ENCODE measurements around the gene CACNA1A.
"Not testable (repeated sequence)": the region's sequence is repeated elsewhere in the genome, so short reads cannot be mapped to it uniquely, and the experiment has no call there.

Gene CACNA1A

DNA sequence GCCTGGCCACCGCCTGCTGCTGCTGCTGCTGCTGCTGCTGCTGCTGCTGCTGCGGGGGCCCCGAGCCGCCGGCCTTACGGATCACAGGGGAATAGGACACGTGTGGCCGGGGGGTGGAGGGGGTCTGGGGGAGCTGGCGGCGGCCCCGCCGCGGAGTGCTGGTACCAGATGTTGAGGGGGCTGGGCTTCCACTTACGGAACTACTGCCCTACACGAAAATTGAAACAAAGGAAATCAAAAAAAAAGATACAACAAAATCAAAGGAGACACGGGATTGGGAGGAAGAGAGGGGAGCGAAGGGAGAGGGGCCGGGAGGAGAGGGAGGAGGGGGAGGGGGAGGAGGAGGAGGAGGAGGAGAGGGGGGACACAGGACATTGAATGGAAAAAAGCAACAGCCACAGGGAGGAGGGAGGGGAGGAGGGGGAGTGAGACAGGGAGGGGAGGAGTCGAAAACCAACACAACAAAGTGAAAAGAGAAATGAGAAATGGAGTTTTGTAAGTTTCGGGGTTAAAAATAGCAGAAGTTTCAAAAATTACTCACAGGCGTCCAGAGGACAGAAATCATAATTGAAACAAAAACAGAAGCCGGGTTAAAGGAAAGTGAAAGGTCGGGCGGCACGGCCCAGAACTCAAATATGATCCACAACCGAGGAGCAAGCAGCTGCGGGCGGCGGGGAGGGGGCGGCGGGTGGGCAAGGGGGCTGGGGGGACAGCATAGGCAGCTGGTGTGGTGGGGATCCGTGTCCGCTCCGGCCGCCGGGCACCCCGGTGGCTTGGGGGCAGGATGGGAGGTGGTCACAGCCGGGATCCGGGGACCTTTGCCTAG lies 298.2 kb downstream of the CACNA1A start:
- DNase-seq: peak in 6 of 56 donors; percentile 1 to 28 (median 4)

DNA sequence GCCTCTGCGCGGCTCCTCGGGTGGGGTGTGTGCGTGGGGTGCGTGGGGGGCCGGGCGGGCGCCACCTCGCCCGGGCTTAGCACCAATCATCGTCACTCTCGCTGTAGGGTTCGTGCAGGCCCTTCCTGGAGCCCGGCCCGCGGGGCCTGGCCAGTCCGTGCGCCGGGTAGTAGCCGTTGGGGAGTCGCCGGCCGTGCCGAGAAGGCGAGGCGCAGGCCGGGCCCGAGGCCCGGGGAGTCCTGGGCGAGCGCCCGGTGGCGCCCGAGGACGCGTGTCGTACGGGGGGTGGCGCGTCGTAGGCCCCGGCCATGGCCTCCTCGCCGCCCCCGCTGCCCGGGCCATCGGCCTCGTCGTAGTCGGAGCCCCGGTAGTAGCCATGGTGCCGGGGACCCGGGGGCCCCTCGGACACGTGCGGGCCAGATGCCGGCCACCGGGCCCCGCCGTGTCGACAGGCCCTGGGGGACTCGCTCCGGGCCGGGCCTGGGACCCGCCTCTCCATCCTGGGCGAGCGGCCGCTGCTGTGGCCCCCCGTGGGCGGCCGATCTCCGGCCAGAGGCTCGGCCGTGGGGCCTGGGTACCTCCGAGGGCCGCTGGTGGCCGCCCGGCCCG lies 298.9 kb downstream of the CACNA1A start:
- peak in 1 of 56 donors; percentile 27 for DNase-seq

DNA sequence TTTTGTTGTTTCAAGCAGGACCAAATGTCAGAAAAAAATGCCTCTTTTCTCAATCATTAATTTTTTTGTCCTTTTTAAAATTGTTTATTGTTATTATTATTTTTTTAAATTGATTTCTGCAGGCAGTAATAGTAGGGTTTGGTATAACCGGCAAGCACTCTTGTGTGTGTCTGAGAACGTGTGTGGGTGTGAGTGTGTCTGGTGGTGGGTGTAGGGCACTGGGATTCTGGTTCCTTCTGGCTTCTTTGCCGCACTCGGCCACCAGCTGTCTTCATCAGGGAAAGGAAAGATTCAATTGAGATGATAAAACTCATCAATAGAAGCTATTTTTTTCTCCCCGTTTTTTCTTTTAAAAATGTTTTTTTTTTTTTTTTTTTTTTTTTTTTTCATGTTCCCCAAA lies 299.7 kb downstream of the CACNA1A start:
- DNase-seq: peak in 1 of 56 donors; percentile 7

DNA sequence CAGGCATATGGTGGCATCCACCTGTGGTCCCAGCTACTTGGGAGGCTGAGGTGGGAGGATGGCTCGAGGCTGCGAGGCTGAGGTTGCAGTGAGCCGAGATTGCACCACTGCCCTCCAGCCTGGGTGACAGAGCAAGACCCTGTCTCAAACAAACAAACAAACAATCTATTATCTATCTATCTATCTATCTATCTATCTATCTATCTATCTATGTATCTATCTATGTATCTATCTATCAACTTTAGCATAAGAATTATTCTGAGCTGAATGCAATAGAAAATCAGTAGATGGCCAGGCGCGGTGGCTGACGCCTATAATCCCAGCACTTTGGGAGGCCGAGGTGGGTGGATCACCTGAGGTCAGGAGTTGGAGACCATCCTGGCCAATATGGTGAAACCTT lies 304.2 kb downstream of the CACNA1A start:
- not testable (repeated sequence) for DNase-seq

DNA sequence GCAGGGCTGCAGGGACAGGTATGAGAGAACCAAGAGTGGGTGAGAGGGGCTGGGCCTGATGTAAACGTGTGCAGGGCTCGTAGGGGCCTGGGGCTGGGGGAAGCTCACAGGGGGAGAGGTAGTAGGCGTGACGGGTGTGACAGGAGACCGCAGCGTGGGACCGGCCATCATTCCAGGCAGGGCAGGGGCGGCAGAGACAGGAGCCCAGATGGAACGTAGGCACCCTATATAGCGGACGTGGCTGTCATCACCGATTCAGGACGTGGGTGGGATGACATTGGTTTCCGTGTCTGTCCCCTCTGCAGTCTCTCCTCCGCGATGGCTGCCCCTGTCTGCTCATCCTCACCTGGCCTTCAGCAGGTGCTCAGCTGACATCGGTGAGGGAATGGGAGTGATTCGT lies 307.6 kb downstream of the CACNA1A start:
- DNase-seq: no peak

DNA sequence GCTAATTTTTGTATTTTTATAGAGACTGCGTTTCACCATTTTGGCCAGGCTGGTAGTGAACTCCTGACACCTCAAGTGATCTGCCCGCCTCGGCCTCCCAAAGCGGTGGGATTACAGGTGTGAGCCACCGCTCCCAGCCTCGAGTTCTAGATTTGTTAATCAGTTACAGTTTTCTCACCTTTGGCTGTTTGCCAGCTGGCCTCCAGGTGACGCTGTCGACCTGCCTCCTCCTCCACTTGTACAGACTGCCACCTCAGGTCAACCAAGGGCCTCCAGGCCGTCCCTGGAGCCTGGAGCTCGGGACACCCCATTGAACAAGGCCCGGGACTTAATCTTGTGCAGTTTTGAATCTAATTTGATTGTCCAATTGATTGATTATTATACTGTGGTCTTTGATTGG lies 310.6 kb downstream of the CACNA1A start:
- no peak for DNase-seq

DNA sequence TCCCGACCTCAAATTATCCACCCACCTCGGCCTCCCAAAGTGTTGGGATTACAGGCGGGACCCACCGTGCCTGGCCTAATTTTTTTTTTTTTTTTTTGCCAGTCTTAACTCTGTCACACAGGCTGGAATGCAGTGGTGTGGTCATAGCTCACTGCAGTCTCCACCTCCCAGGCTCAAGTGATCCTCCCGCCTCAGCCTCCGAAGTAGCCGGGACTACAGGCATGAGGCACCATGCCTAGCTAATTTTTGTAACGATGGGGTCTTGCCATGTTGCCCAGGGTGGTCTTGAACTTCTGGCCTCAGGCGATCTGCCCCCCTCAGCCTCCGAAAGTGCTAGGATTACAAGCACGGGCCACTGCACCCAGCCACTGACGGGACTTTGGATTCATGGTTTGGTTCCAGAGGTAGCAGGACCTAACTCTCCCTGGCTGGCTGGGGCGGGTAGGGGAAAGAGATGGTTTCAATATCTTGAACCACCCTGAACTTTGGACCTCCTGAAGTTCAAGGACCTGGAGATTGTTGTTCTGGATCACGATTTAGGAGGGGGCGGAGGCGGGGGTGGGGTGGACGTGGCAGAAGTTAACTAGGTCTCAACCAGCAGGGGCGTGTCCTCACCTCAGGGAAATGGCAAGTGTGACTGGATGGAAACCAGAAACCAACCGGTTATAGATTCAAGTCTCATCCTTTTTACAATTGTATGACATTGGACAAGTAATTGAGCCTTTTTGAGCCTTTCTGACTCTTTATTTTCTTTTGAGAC lies 315.3 kb downstream of the CACNA1A start:
- DNase-seq: no peak

DNA sequence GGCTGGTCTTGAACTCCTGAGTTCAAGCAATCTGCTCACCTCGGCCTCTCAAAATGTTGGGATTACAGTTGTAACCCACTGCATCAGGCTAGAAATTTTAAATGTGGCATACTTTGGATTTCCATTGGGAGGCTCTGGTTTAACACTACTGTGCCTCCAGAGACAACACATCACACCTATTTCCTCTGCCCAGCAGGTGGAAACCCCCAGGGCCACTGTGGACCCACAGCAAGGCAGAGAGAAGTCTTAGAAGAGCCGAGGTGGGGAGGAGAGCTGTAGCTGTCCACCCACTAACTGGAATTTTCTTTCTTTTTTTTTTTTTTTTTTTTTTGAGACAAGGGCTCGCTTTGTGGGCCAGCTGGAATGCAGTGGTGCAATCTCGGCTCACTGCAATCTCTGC lies 316.7 kb downstream of the CACNA1A start:
- DNase-seq: no peak

DNA sequence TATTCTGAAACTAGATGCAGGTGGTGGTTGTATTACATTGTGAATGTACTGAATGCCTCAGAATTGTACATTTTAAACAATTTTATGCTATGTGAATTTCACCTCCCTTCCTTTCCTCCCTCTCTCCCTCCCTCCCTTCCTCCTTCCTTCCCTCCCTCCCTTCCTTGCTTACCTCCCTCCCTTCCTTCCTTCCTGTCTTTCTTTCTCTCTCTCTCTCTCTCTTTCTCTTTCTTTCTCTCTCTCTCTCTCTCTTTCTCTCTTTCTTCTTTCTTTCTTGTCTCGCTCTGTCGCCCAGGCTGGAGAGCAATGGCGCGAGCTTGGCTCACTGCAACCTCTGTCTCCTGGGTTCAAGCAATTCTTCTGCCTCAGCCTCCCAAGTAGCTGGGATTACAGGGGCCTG lies 318.9 kb downstream of the CACNA1A start:
- DNase-seq: no peak

DNA sequence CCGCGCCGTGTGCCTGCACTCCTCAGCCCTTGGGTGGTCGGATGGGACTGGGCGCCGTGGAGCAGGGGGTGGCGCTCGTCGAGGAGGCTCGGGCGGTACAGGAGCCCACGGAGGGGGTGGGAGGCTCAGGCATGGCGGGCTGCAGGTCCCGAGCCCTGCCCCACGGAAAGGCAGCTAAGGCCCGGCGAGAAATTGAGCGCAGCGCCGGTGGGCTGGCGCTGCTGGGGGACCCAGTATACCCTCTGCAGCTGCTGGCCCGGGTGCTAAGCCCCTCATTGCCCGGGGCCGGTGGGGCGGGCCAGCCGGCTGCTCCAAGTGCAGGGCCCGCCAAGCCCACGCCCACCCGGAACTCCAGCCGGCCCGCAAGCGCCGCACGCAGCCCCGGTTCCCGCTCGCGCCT lies 319.6 kb downstream of the CACNA1A start:
- not testable (repeated sequence) for DNase-seq

DNA sequence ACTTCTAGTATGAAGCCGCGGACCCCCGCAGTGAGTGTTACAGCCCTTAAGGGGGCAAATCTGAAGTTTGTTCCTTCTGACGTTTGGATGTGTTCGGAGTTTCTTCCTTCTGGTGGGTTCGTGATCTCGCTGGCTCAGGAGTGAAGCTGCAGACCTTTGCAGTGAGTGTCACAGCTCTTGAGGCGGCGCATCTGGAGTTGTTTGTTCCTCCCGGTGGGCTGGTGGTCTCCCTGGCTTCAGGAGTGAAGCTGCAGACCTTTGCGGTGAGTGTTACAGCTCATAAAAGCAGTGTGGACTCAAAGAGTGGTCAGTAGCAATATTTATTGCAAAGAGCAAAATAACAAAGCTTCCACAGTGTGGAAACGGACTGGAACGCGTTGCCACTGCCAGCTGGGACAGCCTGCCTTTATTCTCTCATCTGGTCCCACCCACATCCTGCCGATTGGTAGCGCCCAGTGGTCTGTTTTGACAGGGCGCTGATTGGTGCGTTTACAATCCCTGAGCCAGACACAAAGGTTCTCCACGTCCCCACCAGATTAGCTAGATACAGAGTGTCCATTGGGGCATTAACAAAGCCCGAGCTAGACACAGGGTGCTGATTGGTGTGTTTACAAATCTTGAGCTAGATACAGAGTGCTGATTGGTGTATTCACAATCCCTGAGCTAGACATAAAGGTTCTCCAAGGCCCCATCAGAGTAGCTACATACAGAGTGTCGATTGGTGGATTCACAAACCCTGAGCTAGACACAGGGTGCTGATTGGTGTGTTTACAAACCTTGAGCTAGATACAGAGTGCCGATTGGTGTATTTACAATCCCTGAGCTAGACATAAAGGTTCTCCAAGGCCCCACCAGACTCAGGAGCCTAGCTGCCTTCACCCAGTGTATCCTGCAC lies 320.3 kb downstream of the CACNA1A start:
- DNase-seq: peak in 10 of 56 donors; percentile 1 to 26 (median 8)

DNA sequence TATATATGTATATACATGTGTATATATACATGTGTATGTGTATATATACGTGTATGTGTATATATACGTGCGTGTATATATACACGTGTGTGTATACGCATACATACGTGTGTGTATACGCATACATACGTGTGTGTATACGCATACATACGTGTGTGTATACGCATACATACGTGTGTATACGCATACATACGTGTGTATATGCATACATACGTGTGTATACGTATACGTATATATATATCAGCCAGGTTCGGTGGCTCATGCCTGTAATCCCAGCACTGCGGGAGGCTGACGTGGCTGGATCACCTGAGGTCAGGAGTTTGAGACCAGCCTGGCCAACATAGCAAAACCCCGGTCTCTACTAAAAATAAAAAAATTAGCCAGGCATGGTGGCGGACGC lies 321.4 kb downstream of the CACNA1A start:
- not testable (repeated sequence) for DNase-seq

DNA sequence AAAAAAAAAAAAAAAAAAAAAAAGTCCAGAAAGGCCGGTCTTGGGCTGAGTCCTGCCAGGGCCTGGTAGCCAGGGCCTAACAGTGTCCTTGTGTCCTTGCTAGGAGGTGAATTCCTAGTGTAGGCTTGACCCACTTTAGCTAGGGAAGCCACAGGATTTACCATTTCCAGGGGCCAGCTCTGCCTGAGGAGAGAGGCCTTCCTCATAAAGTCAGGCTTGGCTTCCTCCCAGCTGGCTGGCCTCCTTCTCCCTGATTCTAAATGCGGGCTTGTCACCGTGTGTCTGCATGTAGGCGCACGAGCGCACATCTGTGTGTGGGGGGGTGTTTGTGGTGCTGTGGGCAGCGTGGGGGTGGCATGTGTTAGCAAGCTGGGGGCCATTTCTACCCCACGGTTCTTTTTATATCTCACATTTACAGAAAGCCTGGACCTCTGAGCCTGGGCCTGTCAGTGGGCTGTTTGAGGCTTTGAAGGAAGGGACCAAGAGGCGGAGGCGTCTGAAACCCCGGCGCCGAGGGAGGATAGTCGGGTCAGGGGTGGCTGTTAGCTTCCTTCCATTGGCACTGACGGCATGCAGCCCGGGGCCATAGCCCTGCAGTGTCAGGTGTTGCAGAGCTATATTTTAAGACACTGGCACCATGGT lies 324.4 kb downstream of the CACNA1A start:
- peak in 38 of 56 donors; percentile 2 to 71 (median 28) for DNase-seq

DNA sequence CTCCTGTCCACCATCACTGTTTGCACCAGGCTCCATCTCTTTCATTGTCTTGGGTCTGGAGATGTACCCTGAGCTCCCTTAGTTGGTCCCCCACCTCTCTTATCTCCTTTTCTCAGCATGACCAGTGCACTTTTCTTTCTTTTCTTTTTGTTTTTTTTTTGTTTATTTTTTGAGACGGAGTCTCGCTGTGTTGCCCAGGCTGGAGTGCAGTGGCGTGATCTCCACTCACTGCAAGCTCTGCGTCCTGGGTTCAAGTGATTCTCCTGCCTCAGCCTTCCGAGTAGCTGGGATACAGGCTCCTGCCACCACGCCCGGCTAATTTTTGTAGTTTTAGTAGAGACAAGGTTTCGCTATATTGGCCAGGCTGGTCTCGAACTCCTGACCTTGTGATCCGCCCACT lies 328.0 kb downstream of the CACNA1A start:
- DNase-seq: not testable (repeated sequence)

DNA sequence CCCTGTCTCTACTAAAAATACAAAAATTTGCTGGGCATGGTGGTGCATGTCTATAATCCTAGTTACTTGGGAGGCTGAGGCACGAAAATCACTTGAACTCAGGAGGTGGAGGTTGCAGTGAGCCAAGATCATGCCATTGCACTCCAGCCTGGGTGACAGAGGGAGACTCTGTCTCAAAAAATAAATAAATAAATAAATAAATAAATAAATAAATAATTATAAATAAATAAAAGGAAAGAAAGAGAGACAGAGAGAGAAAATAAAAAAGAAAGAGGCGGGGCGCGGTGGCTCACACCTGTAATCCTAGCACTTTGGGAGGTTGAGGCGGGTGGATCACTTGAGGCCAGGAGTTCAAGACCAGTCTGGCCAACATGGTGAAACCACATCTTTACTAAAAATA lies 328.7 kb downstream of the CACNA1A start:
- not testable (repeated sequence) for DNase-seq

DNA sequence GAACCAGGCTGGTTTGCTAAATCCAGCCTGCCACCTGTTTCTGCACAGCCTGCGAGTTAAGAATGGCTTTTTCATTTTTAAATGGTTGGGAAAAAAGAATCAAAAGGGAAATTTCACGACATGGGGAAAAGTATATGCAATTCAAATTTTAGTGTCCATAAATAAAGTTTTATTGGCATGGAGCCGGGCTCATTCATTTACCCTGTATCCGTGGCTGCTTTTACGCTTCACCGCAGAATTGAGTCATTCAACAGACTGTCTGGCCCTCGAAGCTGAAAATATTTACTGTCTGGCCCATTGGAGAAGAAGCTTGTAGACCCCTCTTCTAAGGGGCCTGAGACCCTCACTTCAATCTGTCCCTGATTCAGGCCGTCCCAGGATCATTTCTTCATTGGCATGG lies 329.9 kb downstream of the CACNA1A start:
- DNase-seq: no peak

DNA sequence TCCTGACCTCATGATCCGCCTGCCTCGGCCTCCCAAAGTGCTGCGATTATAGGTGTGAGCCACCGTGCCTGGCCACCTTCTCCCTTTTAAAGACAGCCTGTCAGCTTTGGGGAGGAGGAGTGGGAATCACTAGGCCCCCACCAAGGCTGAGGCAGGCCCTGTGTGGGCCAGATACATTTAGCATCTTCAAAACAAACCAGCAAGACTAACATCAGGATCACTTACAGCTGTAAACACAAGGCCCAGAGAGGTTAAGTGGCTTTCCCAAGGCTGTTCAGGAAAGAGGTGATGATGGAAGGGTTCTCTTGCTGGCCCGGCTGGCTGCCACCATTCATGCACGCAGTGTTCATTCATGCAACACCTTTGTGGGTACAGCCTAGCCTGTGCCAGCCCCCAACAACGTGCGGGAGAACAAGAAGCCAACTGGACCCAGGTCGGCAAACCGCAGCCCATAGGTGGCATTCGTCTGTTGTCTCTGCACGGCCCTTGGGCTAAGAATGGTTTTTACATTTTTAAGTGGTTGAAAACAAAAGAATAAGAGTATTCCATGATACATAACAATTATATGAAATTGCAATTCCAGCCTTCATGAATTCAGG lies 333.0 kb downstream of the CACNA1A start:
- DNase-seq: no peak

DNA sequence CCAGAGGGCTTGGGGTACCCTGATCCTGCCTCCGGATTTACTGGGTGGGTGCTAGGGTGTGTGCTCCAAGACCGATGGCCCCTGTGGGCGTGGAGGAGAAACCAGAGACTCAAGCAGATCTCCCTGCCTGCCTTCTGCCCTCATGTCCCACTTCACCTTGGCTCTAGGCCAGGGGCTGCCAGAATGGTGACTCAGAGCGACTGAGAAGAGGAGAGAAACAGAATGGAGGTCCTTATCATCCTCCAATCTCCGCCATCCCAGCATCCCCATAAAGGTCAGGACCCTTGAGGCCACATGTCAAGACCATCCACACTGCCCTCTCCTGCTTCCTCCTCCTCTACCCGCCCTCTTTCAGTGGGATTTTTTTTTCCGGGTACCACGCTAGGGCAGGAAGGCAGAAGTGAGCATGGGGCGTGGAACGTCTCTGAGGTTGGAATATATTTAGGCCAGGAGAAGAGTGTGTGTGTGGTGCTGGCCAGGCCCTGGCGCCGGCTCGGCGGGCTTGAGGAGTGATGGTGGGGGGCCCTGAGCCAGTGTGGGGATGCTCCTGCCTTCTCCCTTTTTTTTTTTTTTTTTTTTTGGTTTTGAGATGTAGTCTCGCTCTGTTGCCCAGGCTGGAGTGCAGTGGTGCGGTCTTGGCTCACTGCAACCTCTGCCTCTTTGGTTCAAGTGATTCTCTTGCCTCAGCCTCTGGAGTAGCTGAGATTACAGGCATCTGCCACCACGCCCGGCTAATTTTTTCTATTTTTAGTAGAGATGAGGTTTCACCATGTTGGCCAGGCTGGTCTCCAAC lies 333.7 kb downstream of the CACNA1A start:
- peak in 12 of 56 donors; percentile 2 to 46 (median 8) for DNase-seq

DNA sequence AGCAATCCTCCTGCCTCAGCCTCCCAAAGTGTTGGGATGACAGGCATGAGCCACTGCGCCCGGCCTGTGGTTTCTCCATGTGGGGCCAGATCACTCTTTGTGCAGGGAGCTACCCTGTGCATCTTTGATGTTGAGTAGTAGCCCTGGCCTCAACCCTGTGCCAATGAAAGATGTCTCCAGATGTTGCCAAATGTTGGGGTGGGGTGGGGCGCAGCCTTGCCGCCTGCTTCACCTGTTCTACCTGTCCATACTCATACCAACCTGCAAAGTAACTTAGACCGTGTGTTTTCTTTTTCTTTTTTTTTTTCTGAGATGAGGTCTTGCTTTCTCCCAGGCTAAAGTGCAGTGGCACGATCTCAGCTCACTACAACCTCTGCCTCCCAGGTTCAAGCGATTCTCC lies 335.1 kb downstream of the CACNA1A start:
- DNase-seq: no peak

All from nucleus accumbens (tissue), 56 donors.